Stomach (tissue), 9 donors: Measurements from ENCODE around the gene EPHB1. TPM values are rescaled to one million over a fixed set of nuclear protein-coding genes. Genes with fewer than 3 reads are reported as not detected.

Source experiments
- DNase-seq, 2 donors: peaks; one replicate each; pipeline versions ENCODE4 v3.0.0 to v3.0.0-alpha.2; 2013 to 2019
- H3K27ac ChIP-seq, 5 donors: fragments of 200-600 bp in 4 of 5; sonication (generic) in 4 of 5; one replicate each; pipeline ENCODE4 v1.5.1; 2013 to 2019; ENCODE audit warnings: mild to moderate bottlenecking in 1 of 5, moderate library complexity in 1 of 5
- H3K27me3 ChIP-seq, 3 donors: fragments of 200-600 bp; sonication (generic); one replicate each; pipeline ENCODE4 v1.5.1; 2017 to 2019; ENCODE audit warnings: mixed run types in 1 of 3
- H3K36me3 ChIP-seq, 4 donors: fragments of 200-600 bp; sonication (generic); 1 replicate in 3 of 4; 2 replicates in 1 of 4; pipeline ENCODE4 v1.5.1; 2016 to 2019
- H3K4me1 ChIP-seq, 4 donors: fragments of 200-600 bp; sonication (generic); one replicate each; pipeline ENCODE4 v1.5.1; 2016 to 2019
- H3K4me3 ChIP-seq, 4 donors: fragments of 200-600 bp; sonication (generic) in 3 of 4; one replicate each; pipeline ENCODE4 v1.5.1; 2016 to 2019; ENCODE audit warnings: mild to moderate bottlenecking in 1 of 4
- H3K9me3 ChIP-seq, 4 donors: fragments of 200-600 bp; sonication (generic); one replicate each; pipeline ENCODE4 v1.5.1; 2016 to 2019
- EP300 ChIP-seq: sonication (generic); formaldehyde crosslinking; IDR thresholded peaks from one replicate; pipeline ENCODE4 v1.6.1; 2017; ENCODE audit warnings: antibody characterized with exemption
- POLR2A ChIP-seq, 4 donors: fragments of 450-650 bp; IDR thresholded peaks; one replicate each; pipeline ENCODE4 v1.6.1; 2016; ENCODE audit warnings: antibody characterized with exemption in 4 of 4, control low read depth in 2 of 4, mild to moderate bottlenecking in 1 of 4, moderate library complexity in 1 of 4
- POLR2AphosphoS5 ChIP-seq, 3 donors: sonication (generic); formaldehyde crosslinking; IDR thresholded peaks; one replicate each; pipeline ENCODE4 v1.6.1; 2016; ENCODE audit warnings: antibody characterized with exemption in 3 of 3
- WGBS, 5 donors: extraction: QIAGEN DNeasy Blood & Tissue Kit in 3 of 5; methylation state at CpG; one replicate each; pipeline versions ENCODE4 v1.1.5 to v1.1.7; 2013 to 2018; 5-methylcytosine and 5-hydroxymethylcytosine counted together
- intact Hi-C: fragments of 100-400 bp; cut with DNase I; formaldehyde crosslinking; loops from one replicate; pipeline ENCODE4 v1.15.1; 2023; ENCODE audit warnings: low total_unique reads
- polyA plus RNA-seq, 3 donors: library from polyadenylated mRNA; stranded (reverse); fragments of 200-250 nt; gene quantifications; one replicate each; pipeline ENCODE4 v1.2.3, GENCODE V29; 2013
- total RNA-seq, 5 donors: library from RNA; depleted of rRNA; stranded (reverse); fragments of >200 nt; gene quantifications; one replicate each; pipeline versions ENCODE4 v1.1.0 to v1.2.3, GENCODE V29; 2014 to 2016
- TF ChIP-seq, protein P1 (sequence below), 7 experiments: fragments of 450-650 bp in 4 of 7; fragments of 200-600 bp in 3 of 7; sonication (generic) in 3 of 7; IDR thresholded peaks; one replicate each; pipeline ENCODE4 v1.5.1; 2016 to 2019; ENCODE audit warnings: antibody characterized with exemption in 7 of 7, control low read depth in 2 of 7, mild to moderate bottlenecking in 1 of 7
- donor health status: healthy with polysubstance abuse.
- donor health status: Bipolar disorder and iron deficiency.
- donor health status: healthy.

Gene EPHB1
- total and polyA plus RNA-seq, 8 donors, result 0.13 to 2.3 (median 1.0) TPM; not detected in 4

DNA sequence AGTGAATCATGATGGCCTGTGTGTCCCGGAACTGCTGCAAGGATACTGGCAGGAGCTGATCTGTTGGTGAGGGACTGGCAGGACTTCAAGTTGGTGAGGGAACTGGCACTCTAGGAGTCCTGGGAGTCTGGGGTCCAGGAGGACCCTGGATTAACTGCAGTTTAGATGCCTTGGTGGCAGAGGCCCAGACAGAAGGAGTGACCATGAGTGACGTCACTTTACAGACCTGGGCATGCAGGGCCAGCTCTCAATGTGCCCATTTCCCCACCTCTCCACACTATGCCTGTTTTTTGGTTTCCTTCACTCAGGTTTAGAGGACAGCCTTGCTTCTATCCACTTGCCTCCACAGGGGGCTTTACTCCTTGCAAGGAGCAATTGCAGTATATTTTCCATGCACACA is 154.1 kb downstream of the EPHB1 start:
- peaks cover 0 to 6% (median 0%) of the 10 kb centered on the region in 4 donors for H3K9me3 ChIP-seq
- H3K27ac ChIP-seq, result no peak overlapping the region
- intact Hi-C loops, result no loop called here
- H3K4me1 ChIP-seq, result no peaks in the 10 kb centered on the region
- H3K36me3 ChIP-seq, result peaks cover 0 to 12% (median 0%) of the 10 kb centered on the region in 4 donors
- H3K4me3 ChIP-seq, result no peak overlapping the region
- no peaks in the 10 kb centered on the region for H3K27me3 ChIP-seq
- TF ChIP-seq POLR2A (IDR thresholded peaks at IDR 0.05) (no peak), POLR2AphosphoS5 (IDR thresholded peaks at IDR 0.05) (no peak), EP300 (no peak)
- TF ChIP-seq, protein P1, sequence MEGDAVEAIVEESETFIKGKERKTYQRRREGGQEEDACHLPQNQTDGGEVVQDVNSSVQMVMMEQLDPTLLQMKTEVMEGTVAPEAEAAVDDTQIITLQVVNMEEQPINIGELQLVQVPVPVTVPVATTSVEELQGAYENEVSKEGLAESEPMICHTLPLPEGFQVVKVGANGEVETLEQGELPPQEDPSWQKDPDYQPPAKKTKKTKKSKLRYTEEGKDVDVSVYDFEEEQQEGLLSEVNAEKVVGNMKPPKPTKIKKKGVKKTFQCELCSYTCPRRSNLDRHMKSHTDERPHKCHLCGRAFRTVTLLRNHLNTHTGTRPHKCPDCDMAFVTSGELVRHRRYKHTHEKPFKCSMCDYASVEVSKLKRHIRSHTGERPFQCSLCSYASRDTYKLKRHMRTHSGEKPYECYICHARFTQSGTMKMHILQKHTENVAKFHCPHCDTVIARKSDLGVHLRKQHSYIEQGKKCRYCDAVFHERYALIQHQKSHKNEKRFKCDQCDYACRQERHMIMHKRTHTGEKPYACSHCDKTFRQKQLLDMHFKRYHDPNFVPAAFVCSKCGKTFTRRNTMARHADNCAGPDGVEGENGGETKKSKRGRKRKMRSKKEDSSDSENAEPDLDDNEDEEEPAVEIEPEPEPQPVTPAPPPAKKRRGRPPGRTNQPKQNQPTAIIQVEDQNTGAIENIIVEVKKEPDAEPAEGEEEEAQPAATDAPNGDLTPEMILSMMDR (IDR thresholded peaks at IDR 0.05), result no peak
- 86 to 97% (median 93%) methylated on average over 2 of the region's 2 CpGs for WGBS, 5 donors
- DNase-seq, result no peak

DNA sequence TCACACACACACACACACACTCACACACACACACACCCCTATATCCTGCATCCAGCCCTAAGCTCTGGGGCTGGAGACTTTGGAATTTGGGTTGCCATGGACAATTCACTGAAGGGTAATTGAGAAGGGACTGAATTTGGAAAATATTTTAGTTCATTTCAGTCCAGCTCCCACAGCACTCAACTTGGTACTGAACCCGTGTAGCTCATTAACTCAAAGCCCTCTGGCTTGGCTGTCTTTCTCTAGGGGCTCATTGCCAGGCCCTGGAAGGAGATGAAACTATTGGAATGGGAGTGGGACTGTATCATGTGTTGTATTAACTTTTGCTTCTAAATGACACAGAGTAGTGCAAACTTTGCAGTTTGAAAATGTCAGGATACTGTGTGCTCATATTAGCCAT is 157.3 kb downstream of the EPHB1 start:
- no peak for TF ChIP-seq EP300
- TF ChIP-seq, protein P1 (IDR thresholded peaks at IDR 0.05), result no peak
- TF ChIP-seq POLR2A (IDR thresholded peaks at IDR 0.05), result no peak
- TF ChIP-seq POLR2AphosphoS5 (IDR thresholded peaks at IDR 0.05), result no peak
- WGBS, 5 donors, result 38 to 63% (median 53%) methylated on average over 1 of the region's 1 CpG
- H3K27me3 ChIP-seq, result no peaks in the 10 kb centered on the region
- H3K36me3 ChIP-seq, result peaks cover 0 to 12% (median 0%) of the 10 kb centered on the region in 4 donors
- H3K9me3 ChIP-seq, result peaks cover 0 to 6% (median 0%) of the 10 kb centered on the region in 4 donors
- no peak for DNase-seq
- no peaks in the 10 kb centered on the region for H3K4me1 ChIP-seq
- intact Hi-C loops, result no loop called here
- H3K27ac ChIP-seq, result no peak overlapping the region
- no peak overlapping the region for H3K4me3 ChIP-seq

DNA sequence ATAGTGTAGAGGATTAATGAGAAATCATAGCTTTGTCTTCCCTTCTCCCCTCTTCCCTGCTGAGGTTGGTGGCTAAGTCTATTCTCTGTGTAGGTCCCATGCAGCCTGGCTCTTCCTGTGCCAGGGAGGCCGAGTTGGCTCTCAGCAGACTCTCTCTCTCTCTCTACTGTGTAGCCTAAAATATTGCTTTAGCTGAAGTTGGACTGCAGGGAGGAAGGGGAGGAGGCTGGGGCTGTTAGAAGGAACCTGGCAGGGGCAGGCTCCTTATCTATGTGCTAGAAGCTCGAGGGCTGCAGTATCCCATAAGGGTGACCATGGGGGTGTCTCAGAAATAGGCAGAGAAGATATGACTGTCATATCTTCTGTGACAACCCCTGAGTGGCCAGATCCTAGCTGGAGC is 160.8 kb downstream of the EPHB1 start:
- Histone ChIP-seq H3K36me3 (peaks cover 0 to 12% (median 0%) of the 10 kb centered on the region in 4 donors), H3K9me3 (peaks cover 0 to 6% (median 0%) of the 10 kb centered on the region in 4 donors), H3K27me3 (no peaks in the 10 kb centered on the region), H3K4me3 (no peak overlapping the region), H3K4me1 (no peaks in the 10 kb centered on the region), H3K27ac (no peak overlapping the region)
- intact Hi-C loops, result no loop called here
- 32 to 64% (median 51%) methylated on average over 2 of the region's 2 CpGs for WGBS, 5 donors
- TF ChIP-seq EP300, result no peak
- TF ChIP-seq, protein P1 (IDR thresholded peaks at IDR 0.05), result no peak
- TF ChIP-seq POLR2AphosphoS5 (IDR thresholded peaks at IDR 0.05), result no peak
- TF ChIP-seq POLR2A (IDR thresholded peaks at IDR 0.05), result no peak
- DNase-seq, result no peak

DNA sequence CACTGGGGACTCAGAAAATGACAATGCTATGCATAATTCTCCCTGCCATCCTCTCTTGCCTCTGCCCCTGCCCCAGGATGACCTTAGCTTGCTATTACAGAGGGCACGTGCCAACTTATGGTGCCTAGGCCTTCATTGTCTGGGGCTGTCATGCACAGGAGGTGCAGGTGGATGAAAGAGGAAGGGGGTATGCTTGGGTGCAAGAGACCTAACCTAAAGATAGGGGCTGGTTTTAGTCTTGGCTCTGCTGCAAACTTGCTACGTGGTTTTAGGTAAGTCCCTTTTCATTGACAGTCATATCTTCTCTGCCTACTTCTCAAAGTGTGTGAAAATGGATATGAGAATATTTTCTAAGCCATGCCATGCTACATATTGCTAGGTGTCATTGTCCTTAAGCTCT is 161.3 kb downstream of the EPHB1 start:
- WGBS, 5 donors, result 65 to 97% (median 88%) methylated on average over 2 of the region's 2 CpGs
- intact Hi-C loops, result no loop called here

More for the DNA sequence above, 161.3 kb downstream of the EPHB1 start:
- no peak overlapping the region for H3K27ac ChIP-seq
- H3K9me3 ChIP-seq, result peaks cover 0 to under 1% (median 0%) of the 10 kb centered on the region in 4 donors
- peaks cover 0 to 7% (median 0%) of the 10 kb centered on the region in 4 donors for H3K36me3 ChIP-seq
- H3K27me3 ChIP-seq, result no peaks in the 10 kb centered on the region
- no peak for TF ChIP-seq POLR2AphosphoS5 (IDR thresholded peaks at IDR 0.05)
- no peak for TF ChIP-seq EP300
- TF ChIP-seq POLR2A (IDR thresholded peaks at IDR 0.05), result no peak
- TF ChIP-seq, protein P1 (IDR thresholded peaks at IDR 0.05), result no peak
- DNase-seq, result no peak
- no peak overlapping the region for H3K4me3 ChIP-seq
- no peaks in the 10 kb centered on the region for H3K4me1 ChIP-seq
